Measurements from ENCODE around the gene LRP1B. TPM values are rescaled to one million over a fixed set of nuclear protein-coding genes. Genes with fewer than 3 reads are reported as not detected.

Gene LRP1B
- total and polyA plus RNA-seq, 4 donors, result 0.01 to 0.84 (median 0.17) TPM

- no peaks in the 10 kb centered on the region for H3K27me3 ChIP-seq (ENCODE audit: control insufficient read depth in 4 of 4, insufficient read depth in 4 of 4, low read length in 3 of 4)
- no peak overlapping the region for H3K9ac ChIP-seq (ENCODE audit: low read depth in 1 of 2, low read length in 2 of 2)
- no peaks in the 10 kb centered on the region for H3K9me3 ChIP-seq (ENCODE audit: control insufficient read depth in 4 of 4, low read length in 3 of 4)
- WGBS, result 43% methylated on average over 3 of the region's 3 CpGs
- no peak overlapping the region for H3K4me3 ChIP-seq (ENCODE audit: low read depth in 1 of 3, low read length in 3 of 3)
- no peak for DNase-seq (ENCODE audit: low spot score)
- TF ChIP-seq ATF3 (IDR thresholded peaks at IDR 0.05) (no peak), HNF4A (conservative IDR thresholded peaks at IDR 0.05) (peak; percentile 37 to 52), SP1 (IDR thresholded peaks at IDR 0.05) (peak; percentile 16), MAX (IDR thresholded peaks at IDR 0.05) (no peak), RXRA (IDR thresholded peaks at IDR 0.05) (peak; percentile 24 to 41)
- H3K36me3 ChIP-seq (ENCODE audit: control insufficient read depth in 4 of 4, insufficient read depth in 3 of 4, low read depth in 1 of 4, low read length in 3 of 4), result no peaks in the 10 kb centered on the region
- H3K27ac ChIP-seq (ENCODE audit: low read depth in 1 of 2, low read length in 2 of 2), result no peak overlapping the region
- H3K4me1 ChIP-seq (ENCODE audit: control insufficient read depth in 4 of 4, insufficient read depth in 4 of 4, low read length in 3 of 4), result peaks cover 0 to 4% (median 2%) of the 10 kb centered on the region in 4 donors
Measured at GRCh38 chr2:141724426-141724825, 406.4 kb downstream of the LRP1B start.

GRCh38 chr2:141723814-141724213 is 407.0 kb downstream of the LRP1B start:
- Histone ChIP-seq H3K4me1 (ENCODE audit: control insufficient read depth in 4 of 4, insufficient read depth in 4 of 4, low read length in 3 of 4) (peaks cover 0 to 4% (median 2%) of the 10 kb centered on the region in 4 donors), H3K27ac (ENCODE audit: low read depth in 1 of 2, low read length in 2 of 2) (no peak overlapping the region), H3K36me3 (ENCODE audit: control insufficient read depth in 4 of 4, insufficient read depth in 3 of 4, low read depth in 1 of 4, low read length in 3 of 4) (no peaks in the 10 kb centered on the region), H3K27me3 (ENCODE audit: control insufficient read depth in 4 of 4, insufficient read depth in 4 of 4, low read length in 3 of 4) (no peaks in the 10 kb centered on the region), H3K4me3 (ENCODE audit: low read depth in 1 of 3, low read length in 3 of 3) (no peak overlapping the region), H3K9me3 (ENCODE audit: control insufficient read depth in 4 of 4, low read length in 3 of 4) (no peaks in the 10 kb centered on the region), H3K9ac (ENCODE audit: low read depth in 1 of 2, low read length in 2 of 2) (no peak overlapping the region)
- 33% methylated on average over 2 of the region's 2 CpGs for WGBS
- TF ChIP-seq JUND (IDR thresholded peaks at IDR 0.05) (peak in 1 of 2 donors; percentile 9), HNF4G (IDR thresholded peaks at IDR 0.05) (no peak), SP1 (IDR thresholded peaks at IDR 0.05) (no peak), RXRA (IDR thresholded peaks at IDR 0.05) (peak in 1 of 2 donors; percentile 64), RAD21 (IDR thresholded peaks at IDR 0.05) (peak in 1 of 2 donors; percentile 23), HNF4A (conservative IDR thresholded peaks at IDR 0.05) (peak in 1 of 2 donors; percentile 49), ZBTB33 (IDR thresholded peaks at IDR 0.05) (peak; percentile 54), FOXA2 (IDR thresholded peaks at IDR 0.05) (peak; percentile 49)
- DNase-seq (ENCODE audit: low spot score), result no peak

- no peak overlapping the region for H3K4me3 ChIP-seq (ENCODE audit: low read depth in 1 of 3, low read length in 3 of 3)
- no peaks in the 10 kb centered on the region for H3K36me3 ChIP-seq (ENCODE audit: control insufficient read depth in 4 of 4, insufficient read depth in 3 of 4, low read depth in 1 of 4, low read length in 3 of 4)
- H3K4me1 ChIP-seq (ENCODE audit: control insufficient read depth in 4 of 4, insufficient read depth in 4 of 4, low read length in 3 of 4), result peaks cover 0 to 4% (median 2%) of the 10 kb centered on the region in 4 donors
- H3K9me3 ChIP-seq (ENCODE audit: control insufficient read depth in 4 of 4, low read length in 3 of 4), result no peaks in the 10 kb centered on the region
- H3K9ac ChIP-seq (ENCODE audit: low read depth in 1 of 2, low read length in 2 of 2), result no peak overlapping the region
- 83% methylated on average over 3 of the region's 3 CpGs for WGBS
- TF ChIP-seq RXRA (IDR thresholded peaks at IDR 0.05) (no peak), SP1 (IDR thresholded peaks at IDR 0.05) (no peak), ATF3 (IDR thresholded peaks at IDR 0.05) (no peak), HNF4A (conservative IDR thresholded peaks at IDR 0.05) (no peak), ZBTB33 (IDR thresholded peaks at IDR 0.05) (no peak), RAD21 (IDR thresholded peaks at IDR 0.05) (no peak), NR2F2 (IDR thresholded peaks at IDR 0.05) (no peak), TAF1 (conservative IDR thresholded peaks at IDR 0.05) (no peak), HNF4G (IDR thresholded peaks at IDR 0.05) (no peak), MAX (IDR thresholded peaks at IDR 0.05) (no peak)
- no peak overlapping the region for H3K27ac ChIP-seq (ENCODE audit: low read depth in 1 of 2, low read length in 2 of 2)
- no peaks in the 10 kb centered on the region for H3K27me3 ChIP-seq (ENCODE audit: control insufficient read depth in 4 of 4, insufficient read depth in 4 of 4, low read length in 3 of 4)
- DNase-seq (ENCODE audit: low spot score), result no peak
Measured at GRCh38 chr2:141720476-141720875, 410.3 kb downstream of the LRP1B start.
